ENCODE data around the gene RRAGC.

DNA sequence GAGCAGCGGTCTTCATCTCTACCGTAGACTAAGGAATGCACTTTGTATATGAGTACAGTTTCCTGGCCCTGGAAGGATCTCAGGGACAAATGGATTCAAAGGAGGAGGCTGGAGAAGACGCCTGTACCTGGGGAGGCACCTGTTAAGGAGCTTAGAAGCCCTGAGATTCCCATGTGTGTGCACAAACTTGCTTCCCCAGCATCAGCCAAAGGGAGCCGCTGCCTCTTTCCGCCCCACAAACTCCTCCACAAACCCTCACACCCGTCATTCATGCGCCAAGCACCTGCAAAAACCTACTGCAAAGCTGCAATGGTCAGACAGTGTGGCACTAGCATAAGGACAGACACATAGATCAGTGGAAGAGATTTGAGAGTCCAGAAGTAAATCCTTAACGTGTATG lies 54.5 kb downstream of the RRAGC start:
- TF ChIP-seq, protein P1, sequence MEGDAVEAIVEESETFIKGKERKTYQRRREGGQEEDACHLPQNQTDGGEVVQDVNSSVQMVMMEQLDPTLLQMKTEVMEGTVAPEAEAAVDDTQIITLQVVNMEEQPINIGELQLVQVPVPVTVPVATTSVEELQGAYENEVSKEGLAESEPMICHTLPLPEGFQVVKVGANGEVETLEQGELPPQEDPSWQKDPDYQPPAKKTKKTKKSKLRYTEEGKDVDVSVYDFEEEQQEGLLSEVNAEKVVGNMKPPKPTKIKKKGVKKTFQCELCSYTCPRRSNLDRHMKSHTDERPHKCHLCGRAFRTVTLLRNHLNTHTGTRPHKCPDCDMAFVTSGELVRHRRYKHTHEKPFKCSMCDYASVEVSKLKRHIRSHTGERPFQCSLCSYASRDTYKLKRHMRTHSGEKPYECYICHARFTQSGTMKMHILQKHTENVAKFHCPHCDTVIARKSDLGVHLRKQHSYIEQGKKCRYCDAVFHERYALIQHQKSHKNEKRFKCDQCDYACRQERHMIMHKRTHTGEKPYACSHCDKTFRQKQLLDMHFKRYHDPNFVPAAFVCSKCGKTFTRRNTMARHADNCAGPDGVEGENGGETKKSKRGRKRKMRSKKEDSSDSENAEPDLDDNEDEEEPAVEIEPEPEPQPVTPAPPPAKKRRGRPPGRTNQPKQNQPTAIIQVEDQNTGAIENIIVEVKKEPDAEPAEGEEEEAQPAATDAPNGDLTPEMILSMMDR (IDR thresholded peaks at IDR 0.05), result no peak
- TF ChIP-seq POLR2AphosphoS5 (IDR thresholded peaks at IDR 0.05), result no peak
